HepG2 (cell line): ENCODE data around the gene GRIN3B. TPM values are rescaled to one million over a fixed set of nuclear protein-coding genes. Genes with fewer than 3 reads are reported as not detected.
A peak's percentile ranks its signal among the peaks of the same experiment; 100 is the strongest.

ENCODE experiments used
- ADNP ChIP-seq: sonication (generic); formaldehyde crosslinking; IDR thresholded peaks from 2 replicates; pipeline ENCODE4 v1.4.0; 2020; ENCODE audit warnings: missing genetic modification reagents
- CENPX ChIP-seq: sonication (generic); formaldehyde crosslinking; IDR thresholded peaks from 2 replicates; pipeline ENCODE4 v1.9.0; 2021; ENCODE audit warnings: mild to moderate bottlenecking, missing genetic modification reagents, moderate library complexity
- HMGXB4 ChIP-seq, 2 experiments: sonication (generic) in 1 of 2; formaldehyde crosslinking in 1 of 2; IDR thresholded peaks; 2 replicates each; pipeline versions ENCODE4 v1.4.0 to v1.6.1; 2018 to 2020; ENCODE audit warnings: missing genetic modification reagents in 2 of 2, borderline replicate concordance in 1 of 2, low read depth in 1 of 2, mild to moderate bottlenecking in 1 of 2, missing biosample characterization in 1 of 2
- MAFG ChIP-seq: sonication (generic); formaldehyde crosslinking; IDR thresholded peaks from 2 replicates; pipeline ENCODE4 v1.5.1; 2020; ENCODE audit warnings: mild to moderate bottlenecking, missing genetic modification reagents
- PCBP1 ChIP-seq: fragments of 200-400 bp; formaldehyde crosslinking; IDR thresholded peaks from 2 replicates; pipeline ENCODE4 v1.6.1; 2017; ENCODE audit warnings: mild to moderate bottlenecking, low read depth, low read length, borderline replicate concordance
- POGZ ChIP-seq: sonication (generic); formaldehyde crosslinking; IDR thresholded peaks from 2 replicates; pipeline ENCODE4 v1.4.0; 2020; ENCODE audit warnings: mild to moderate bottlenecking, missing genetic modification reagents
- REL ChIP-seq: sonication (generic); formaldehyde crosslinking; conservative IDR thresholded peaks from 2 replicates; pipeline ENCODE4 v1.8.0; 2022; ENCODE audit warnings: mild to moderate bottlenecking, missing genetic modification reagents, moderate library complexity
- RXRB ChIP-seq: IDR thresholded peaks from 2 replicates; pipeline ENCODE4 v1.6.1; 2016; ENCODE audit warnings: borderline replicate concordance, missing genetic modification reagents, missing compliant biosample characterization
- SALL1 ChIP-seq: sonication (generic); formaldehyde crosslinking; IDR thresholded peaks from 2 replicates; pipeline ENCODE4 v1.8.0; 2022; ENCODE audit warnings: mild to moderate bottlenecking, missing genetic modification reagents
- SRSF1 ChIP-seq: fragments of 200-400 bp; formaldehyde crosslinking; optimal IDR thresholded peaks from 2 replicates; pipeline ENCODE3; 2017; ENCODE audit warnings: mild to moderate bottlenecking, low read depth, low read length, moderate library complexity
- THAP9 ChIP-seq: sonication (generic); formaldehyde crosslinking; IDR thresholded peaks from 2 replicates; pipeline ENCODE4; 2020; ENCODE audit warnings: missing genetic modification reagents, mild to moderate bottlenecking, borderline replicate concordance
- USF2 ChIP-seq, 2 experiments: sonication (generic) in 1 of 2; formaldehyde crosslinking in 1 of 2; IDR thresholded peaks; 2 replicates each; pipeline versions ENCODE4 v1.5.1 to v1.6.1; 2011 to 2020; ENCODE audit warnings: borderline replicate concordance in 1 of 2, low read depth in 1 of 2, low read length in 1 of 2, mild to moderate bottlenecking in 1 of 2, missing genetic modification reagents in 1 of 2, moderate library complexity in 1 of 2
- ZFP36L1 ChIP-seq: sonication (generic); formaldehyde crosslinking; IDR thresholded peaks from 2 replicates; pipeline ENCODE4 v1.8.0; 2022; ENCODE audit warnings: mild to moderate bottlenecking, missing genetic modification reagents, moderate library complexity
- ZNF674 ChIP-seq: sonication (generic); formaldehyde crosslinking; IDR thresholded peaks from 2 replicates; pipeline ENCODE4 v1.5.0; 2020; ENCODE audit warnings: low read depth, mild to moderate bottlenecking, missing genetic modification reagents
- ZNF75D ChIP-seq: sonication (generic); formaldehyde crosslinking; IDR thresholded peaks from 2 replicates; pipeline ENCODE4 v1.8.1; 2023; ENCODE audit warnings: missing genetic modification reagents, mild to moderate bottlenecking, borderline replicate concordance
- ZNF878 ChIP-seq: sonication (generic); formaldehyde crosslinking; IDR thresholded peaks from 2 replicates; pipeline ENCODE4 v1.8.1; 2023; ENCODE audit warnings: mild to moderate bottlenecking, missing genetic modification reagents, moderate library complexity
- ZSCAN12 ChIP-seq: sonication (generic); formaldehyde crosslinking; IDR thresholded peaks from 2 replicates; pipeline ENCODE4 v1.9.0; 2021; ENCODE audit warnings: mild to moderate bottlenecking, missing genetic modification reagents
- polyA plus RNA-seq, 8 experiments: library from polyadenylated mRNA; depleted of rRNA in 3 of 8; stranded (reverse) in 7 of 8; unstranded in 1 of 8; fragments of >200 nt; fragmentation: Illumina TruSeq in 4 of 8; extraction: Trizol in 4 of 8; gene quantifications; 2 replicates each; pipeline versions ENCODE4 v1.2.1 to v1.2.3, GENCODE V29; 2011 to 2016; ENCODE audit warnings: low read depth in 4 of 8, missing spikeins in 1 of 8, mixed read lengths in 1 of 8; ENCODE audit not compliant: insufficient read depth in 1 of 8
- total RNA-seq, 5 experiments: library from RNA; depleted of rRNA; stranded (reverse); fragments of >200 nt; fragmentation: Illumina TruSeq; extraction: Trizol; gene quantifications; 2 replicates each; pipeline ENCODE4 v1.2.3, GENCODE V29; 2016; ENCODE audit warnings: low read depth in 1 of 5
- TF ChIP-seq, protein P1 (sequence below): sonication (generic); formaldehyde crosslinking; conservative IDR thresholded peaks from 2 replicates; pipeline ENCODE4 v1.8.0; 2022; ENCODE audit warnings: low read depth, missing genetic modification reagents

GRIN3B gene
- total and polyA plus RNA-seq, 2 of the 13 experiments (the other 11 are each of a cell fraction or from before 2014, with no cell fraction given): 0.07 to 0.20 TPM

- TF ChIP-seq, protein P1, sequence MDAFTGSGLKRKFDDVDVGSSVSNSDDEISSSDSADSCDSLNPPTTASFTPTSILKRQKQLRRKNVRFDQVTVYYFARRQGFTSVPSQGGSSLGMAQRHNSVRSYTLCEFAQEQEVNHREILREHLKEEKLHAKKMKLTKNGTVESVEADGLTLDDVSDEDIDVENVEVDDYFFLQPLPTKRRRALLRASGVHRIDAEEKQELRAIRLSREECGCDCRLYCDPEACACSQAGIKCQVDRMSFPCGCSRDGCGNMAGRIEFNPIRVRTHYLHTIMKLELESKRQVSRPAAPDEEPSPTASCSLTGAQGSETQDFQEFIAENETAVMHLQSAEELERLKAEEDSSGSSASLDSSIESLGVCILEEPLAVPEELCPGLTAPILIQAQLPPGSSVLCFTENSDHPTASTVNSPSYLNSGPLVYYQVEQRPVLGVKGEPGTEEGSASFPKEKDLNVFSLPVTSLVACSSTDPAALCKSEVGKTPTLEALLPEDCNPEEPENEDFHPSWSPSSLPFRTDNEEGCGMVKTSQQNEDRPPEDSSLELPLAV (CRISPR knock-in tag): no peak
- no peak for TF ChIP-seq RXRB
- TF ChIP-seq HMGXB4 (CRISPR knock-in tag; IDR thresholded peaks at IDR 0.05; ENCODE audit: borderline replicate concordance in 1 of 2, low read depth in 1 of 2): peak in 1 of 2 experiments; percentile 23; a peak in 1 of 4 replicates
- 0 out of 2 replicates have a peak, but pooled peaks have one; percentile 78 for TF ChIP-seq PCBP1
- TF ChIP-seq USF2 (IDR thresholded peaks at IDR 0.05; ENCODE audit: low read depth, low read length): no peak
- no peak for TF ChIP-seq USF2 (CRISPR knock-in tag; IDR thresholded peaks at IDR 0.05; ENCODE audit: borderline replicate concordance)
- TF ChIP-seq ZSCAN12 (CRISPR knock-in tag): no peak
- TF ChIP-seq THAP9 (CRISPR knock-in tag): no peak
- peak; percentile 97 for TF ChIP-seq SRSF1
- TF ChIP-seq ZFP36L1 (CRISPR knock-in tag): no peak
- TF ChIP-seq SALL1 (CRISPR knock-in tag): peak; percentile 38; the same call in 1 of the 2 replicates
- TF ChIP-seq ZNF878 (CRISPR knock-in tag): no peak
- peak; percentile 88; the same call in 1 of the 2 replicates for TF ChIP-seq ADNP
- TF ChIP-seq POGZ: peak; percentile 45; the same call in 1 of the 2 replicates
- TF ChIP-seq REL: no peak
- no peak for TF ChIP-seq ZNF674
- no peak for TF ChIP-seq MAFG (CRISPR knock-in tag)
- no peak for TF ChIP-seq CENPX
- no peak for TF ChIP-seq ZNF75D (CRISPR knock-in tag)
These were observed 28.1 kb downstream of the GRIN3B start (continued) for GRCh38 chr19:1028062-1028926.
